Measurements from ENCODE around the gene COL6A3. TPM values are rescaled to one million over a fixed set of nuclear protein-coding genes. Genes with fewer than 3 reads are reported as not detected.

Gene COL6A3
- total RNA-seq, 3 donors from 2014 or later: 116 to 907 (median 320) TPM

DNA sequence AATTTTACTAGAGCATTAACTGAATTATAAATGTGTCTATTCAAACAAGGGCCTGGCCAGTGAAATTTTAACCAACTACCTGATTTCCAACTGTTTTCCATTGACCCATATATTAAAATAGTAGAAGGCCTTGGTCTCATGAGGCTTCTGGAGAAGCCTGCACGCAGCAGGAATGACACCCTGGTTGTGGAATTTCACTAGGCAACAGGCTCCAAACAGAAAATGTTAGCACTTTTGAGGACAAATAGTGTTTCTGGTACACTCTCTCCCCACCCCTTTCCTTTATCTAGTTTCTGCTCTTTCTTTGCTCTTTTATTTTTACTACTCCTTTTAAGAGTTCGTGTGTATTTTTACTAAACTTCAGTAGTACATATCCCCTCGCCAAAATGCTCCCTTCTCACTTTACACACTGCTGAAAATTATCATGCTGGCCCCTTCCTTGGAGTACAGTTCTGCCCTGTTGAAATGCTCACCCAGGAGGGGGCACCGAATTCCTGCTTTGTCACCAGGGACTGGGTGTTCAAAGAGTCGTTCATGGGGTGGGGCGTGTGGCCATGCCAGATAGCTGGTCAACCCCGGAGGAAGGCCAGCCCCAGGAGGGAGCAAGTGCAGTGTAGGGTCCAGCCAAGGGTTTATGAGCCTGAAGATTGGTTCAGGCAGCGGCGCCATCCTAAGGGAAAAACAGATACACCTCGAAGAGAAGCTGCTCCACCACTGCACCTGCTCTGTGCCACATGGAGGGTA, 22.1 kb upstream of the COL6A3 start:
- Histone ChIP-seq H3K4me3 (no peak overlapping the region), H3K4me1 (peaks cover 0 to 4% of the 10 kb centered on the region in 2 donors), H3K36me3 (no peaks in the 10 kb centered on the region), H3K9me3 (no peaks in the 10 kb centered on the region), H3K27me3 (no peaks in the 10 kb centered on the region), H3K27ac (peak overlapping the region; percentile 79 to 91)
- intact Hi-C loops (cut with DNase I; ENCODE audit: low total_unique reads): no loop called here
- peak in 1 of 3 donors; percentile 28 for TF ChIP-seq POLR2AphosphoS5 (IDR thresholded peaks at IDR 0.05)
- no peak for TF ChIP-seq POLR2A (IDR thresholded peaks at IDR 0.05)
- TF ChIP-seq, protein P1, sequence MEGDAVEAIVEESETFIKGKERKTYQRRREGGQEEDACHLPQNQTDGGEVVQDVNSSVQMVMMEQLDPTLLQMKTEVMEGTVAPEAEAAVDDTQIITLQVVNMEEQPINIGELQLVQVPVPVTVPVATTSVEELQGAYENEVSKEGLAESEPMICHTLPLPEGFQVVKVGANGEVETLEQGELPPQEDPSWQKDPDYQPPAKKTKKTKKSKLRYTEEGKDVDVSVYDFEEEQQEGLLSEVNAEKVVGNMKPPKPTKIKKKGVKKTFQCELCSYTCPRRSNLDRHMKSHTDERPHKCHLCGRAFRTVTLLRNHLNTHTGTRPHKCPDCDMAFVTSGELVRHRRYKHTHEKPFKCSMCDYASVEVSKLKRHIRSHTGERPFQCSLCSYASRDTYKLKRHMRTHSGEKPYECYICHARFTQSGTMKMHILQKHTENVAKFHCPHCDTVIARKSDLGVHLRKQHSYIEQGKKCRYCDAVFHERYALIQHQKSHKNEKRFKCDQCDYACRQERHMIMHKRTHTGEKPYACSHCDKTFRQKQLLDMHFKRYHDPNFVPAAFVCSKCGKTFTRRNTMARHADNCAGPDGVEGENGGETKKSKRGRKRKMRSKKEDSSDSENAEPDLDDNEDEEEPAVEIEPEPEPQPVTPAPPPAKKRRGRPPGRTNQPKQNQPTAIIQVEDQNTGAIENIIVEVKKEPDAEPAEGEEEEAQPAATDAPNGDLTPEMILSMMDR (IDR thresholded peaks at IDR 0.05): no peak
- no peak for DNase-seq (ENCODE audit: low spot score in 2 of 2)

DNA sequence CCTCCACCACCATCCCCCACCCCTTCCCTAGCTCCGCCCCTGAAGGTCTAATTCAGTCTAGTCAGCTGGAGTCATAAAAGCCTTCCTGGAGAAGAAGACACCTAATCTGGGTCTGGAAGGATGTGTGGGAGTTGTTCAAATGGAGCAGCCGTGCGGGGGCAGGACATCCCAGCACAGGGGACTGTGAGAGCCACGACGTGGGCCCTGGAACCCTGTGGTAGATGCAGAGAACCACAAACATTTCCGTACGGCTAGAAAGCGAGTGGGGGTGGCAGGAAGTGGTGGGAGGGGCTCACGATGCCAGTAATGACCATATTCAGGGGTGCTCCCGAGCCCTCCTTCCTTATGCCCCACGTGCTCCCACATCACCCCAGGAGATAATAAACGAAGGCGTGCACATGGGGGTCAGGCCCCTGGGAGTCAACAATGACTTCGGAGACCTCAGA, 20.9 kb upstream of the COL6A3 start:
- Histone ChIP-seq H3K4me1 (peaks cover 0 to 4% of the 10 kb centered on the region in 2 donors), H3K27ac (peak overlapping the region; percentile 79 to 91), H3K9me3 (no peaks in the 10 kb centered on the region), H3K36me3 (no peaks in the 10 kb centered on the region), H3K27me3 (no peaks in the 10 kb centered on the region), H3K4me3 (peak overlapping the region in 1 of 3 donors; percentile 27)
- TF ChIP-seq POLR2A (IDR thresholded peaks at IDR 0.05): no peak
- TF ChIP-seq, protein P1 (IDR thresholded peaks at IDR 0.05): no peak
- DNase-seq (ENCODE audit: low spot score in 2 of 2): no peak
- intact Hi-C loops (cut with DNase I; ENCODE audit: low total_unique reads): no loop called here

DNA sequence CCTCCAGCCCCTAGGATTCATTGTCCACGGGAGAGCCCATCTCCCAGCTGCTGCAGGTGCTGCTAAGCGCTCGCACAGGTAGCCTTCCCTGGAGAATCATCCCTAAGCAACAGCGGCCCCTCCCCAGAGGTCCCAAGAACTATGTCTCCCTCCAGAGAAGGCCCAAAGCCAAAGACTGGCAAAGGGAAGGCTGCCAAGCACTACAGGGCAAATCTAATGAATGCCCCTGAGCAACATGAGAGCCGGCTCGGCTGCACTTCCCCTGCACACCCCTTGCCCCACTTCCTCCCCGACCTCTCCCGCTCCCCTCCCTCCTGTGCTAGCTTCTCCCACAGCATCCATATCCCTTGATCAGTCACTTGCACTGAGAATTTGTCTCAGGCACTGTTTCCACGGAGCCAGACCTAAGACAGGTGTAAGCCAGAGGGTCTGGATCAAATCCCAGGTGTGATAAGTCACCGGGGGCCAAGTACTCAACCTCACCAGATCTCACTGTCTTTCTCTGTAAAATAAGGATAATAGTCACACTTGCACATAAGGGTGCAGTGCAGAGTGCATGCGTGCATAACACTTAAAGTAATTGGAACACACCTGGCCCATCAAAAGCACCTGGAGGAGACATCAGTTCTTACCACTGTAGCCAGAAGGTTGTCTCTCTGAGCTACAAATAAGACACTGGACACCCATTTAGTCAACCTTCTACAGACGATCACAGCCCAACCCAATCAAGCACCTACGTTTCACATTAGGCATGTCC, 20.1 kb upstream of the COL6A3 start:
- intact Hi-C loops (cut with DNase I; ENCODE audit: low total_unique reads): no loop called here
- no peak for DNase-seq (ENCODE audit: low spot score in 2 of 2)
- H3K27me3 ChIP-seq: no peaks in the 10 kb centered on the region
- H3K4me1 ChIP-seq: peaks cover 0 to 4% of the 10 kb centered on the region in 2 donors
- no peaks in the 10 kb centered on the region for H3K9me3 ChIP-seq
- no peak overlapping the region for H3K4me3 ChIP-seq
- H3K36me3 ChIP-seq: no peaks in the 10 kb centered on the region
- H3K27ac ChIP-seq: peak overlapping the region in 1 of 2 donors; percentile 91
- TF ChIP-seq POLR2AphosphoS5 (IDR thresholded peaks at IDR 0.05) (no peak), POLR2A (IDR thresholded peaks at IDR 0.05) (no peak)
- TF ChIP-seq, protein P1 (IDR thresholded peaks at IDR 0.05): no peak

DNA sequence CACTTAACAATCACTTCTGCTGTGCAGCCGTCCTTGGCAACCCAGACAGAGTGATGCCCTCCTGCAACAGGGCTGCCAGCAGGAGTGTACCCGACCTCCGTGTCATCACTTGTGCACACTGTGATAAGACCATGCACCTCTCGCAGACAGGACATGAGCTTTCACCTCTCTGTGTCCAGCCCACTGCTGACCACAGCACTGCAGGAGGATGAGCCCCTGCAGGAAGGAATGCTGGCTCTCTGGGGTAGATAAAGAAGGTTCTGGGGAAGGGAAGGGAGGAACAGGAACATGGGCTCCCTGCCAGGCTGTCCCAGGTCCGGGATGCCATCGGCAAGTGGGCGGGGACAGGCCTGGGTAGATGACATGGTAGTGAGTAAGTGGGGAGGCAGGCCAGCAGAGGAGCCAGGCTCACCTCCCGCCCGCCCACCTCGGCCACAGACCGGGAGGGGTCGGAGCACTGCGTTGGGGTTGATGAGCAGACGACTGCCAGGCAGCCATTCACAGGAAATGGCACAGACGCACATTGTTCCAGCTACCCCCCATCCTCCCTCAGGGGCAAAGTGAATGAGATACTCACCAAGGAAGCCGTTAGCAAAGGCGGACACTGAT, 18.6 kb upstream of the COL6A3 start:
- H3K9me3 ChIP-seq: no peaks in the 10 kb centered on the region
- TF ChIP-seq, protein P1 (IDR thresholded peaks at IDR 0.05): no peak
- TF ChIP-seq POLR2AphosphoS5 (IDR thresholded peaks at IDR 0.05): no peak
- TF ChIP-seq POLR2A (IDR thresholded peaks at IDR 0.05): no peak
- no peak for DNase-seq (ENCODE audit: low spot score in 2 of 2)
- peak overlapping the region in 1 of 2 donors; percentile 5 for H3K27ac ChIP-seq
- peak overlapping the region in 1 of 3 donors; percentile 7 for H3K4me3 ChIP-seq
- H3K36me3 ChIP-seq: no peaks in the 10 kb centered on the region
- intact Hi-C loops (cut with DNase I; ENCODE audit: low total_unique reads): no loop called here
- no peaks in the 10 kb centered on the region for H3K27me3 ChIP-seq
- peaks cover 0 to 4% of the 10 kb centered on the region in 2 donors for H3K4me1 ChIP-seq
